Osteocyte (in vitro differentiated cells): Measurements from ENCODE around the gene CCDC91. TPM values are rescaled to one million over a fixed set of nuclear protein-coding genes. Genes with fewer than 3 reads are reported as not detected.

ENCODE experiments used
- DNase-seq: peaks from one replicate; pipeline ENCODE4 v3.0.0; 2021; ENCODE audit warnings: mixed read lengths; ENCODE audit not compliant: unreplicated experiment; ENCODE audit errors: extremely low spot score
- H3K27ac Mint-ChIP-seq: one replicate; pipeline ENCODE4 v1.8.0; 2021; ENCODE audit warnings: mild to moderate bottlenecking, mixed read lengths; ENCODE audit not compliant: unreplicated experiment
- H3K27me3 Mint-ChIP-seq: one replicate; pipeline ENCODE4 v1.8.0; 2021; ENCODE audit warnings: mixed read lengths; ENCODE audit not compliant: unreplicated experiment
- H3K36me3 Mint-ChIP-seq: one replicate; pipeline ENCODE4 v1.8.0; 2021; ENCODE audit warnings: mixed read lengths; ENCODE audit not compliant: unreplicated experiment
- H3K4me1 Mint-ChIP-seq: one replicate; pipeline ENCODE4 v1.8.0; 2021; ENCODE audit warnings: mixed read lengths; ENCODE audit not compliant: unreplicated experiment
- H3K4me3 Mint-ChIP-seq: one replicate; pipeline ENCODE4 v1.8.0; 2021; ENCODE audit warnings: mild to moderate bottlenecking, moderate library complexity, mixed read lengths; ENCODE audit not compliant: unreplicated experiment
- H3K9me3 Mint-ChIP-seq: one replicate; pipeline ENCODE4 v1.8.0; 2021; ENCODE audit warnings: mixed read lengths; ENCODE audit not compliant: unreplicated experiment
- total RNA-seq: library from RNA; stranded (reverse); gene quantifications from 2 replicates; pipeline ENCODE4 v1.2.1, GENCODE V29; 2021
- TF ChIP-seq, protein P1 (sequence below): fragments of 200-600 bp; sonication (generic); IDR thresholded peaks from 2 replicates; pipeline ENCODE4 v1.5.0; 2021; ENCODE audit warnings: antibody characterized with exemption, mild to moderate bottlenecking, moderate library complexity

Gene CCDC91
- total RNA-seq, 1 donor from 2014 or later: 17.5 TPM

DNA sequence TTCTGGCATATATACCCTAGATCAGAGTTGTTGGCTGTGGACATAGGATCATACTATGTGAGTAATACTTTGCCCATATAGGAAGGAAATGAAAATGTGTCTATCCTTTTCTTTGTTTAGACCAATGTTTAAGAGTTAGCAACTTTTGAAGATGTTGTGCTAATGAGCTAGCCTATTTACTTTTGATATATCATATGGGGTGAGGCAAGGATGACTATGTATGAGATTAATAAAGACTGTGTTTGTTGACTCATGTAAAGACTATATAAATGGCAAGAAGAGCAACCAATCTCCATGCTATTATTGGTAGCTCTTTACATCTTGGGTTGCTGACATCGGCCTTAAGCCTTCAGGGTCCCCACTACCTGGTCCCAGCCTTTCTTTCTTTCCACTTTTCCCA, 289.4 kb downstream of the CCDC91 start:
- no peaks in the 10 kb centered on the region for H3K4me1 Mint-ChIP-seq
- TF ChIP-seq, protein P1, sequence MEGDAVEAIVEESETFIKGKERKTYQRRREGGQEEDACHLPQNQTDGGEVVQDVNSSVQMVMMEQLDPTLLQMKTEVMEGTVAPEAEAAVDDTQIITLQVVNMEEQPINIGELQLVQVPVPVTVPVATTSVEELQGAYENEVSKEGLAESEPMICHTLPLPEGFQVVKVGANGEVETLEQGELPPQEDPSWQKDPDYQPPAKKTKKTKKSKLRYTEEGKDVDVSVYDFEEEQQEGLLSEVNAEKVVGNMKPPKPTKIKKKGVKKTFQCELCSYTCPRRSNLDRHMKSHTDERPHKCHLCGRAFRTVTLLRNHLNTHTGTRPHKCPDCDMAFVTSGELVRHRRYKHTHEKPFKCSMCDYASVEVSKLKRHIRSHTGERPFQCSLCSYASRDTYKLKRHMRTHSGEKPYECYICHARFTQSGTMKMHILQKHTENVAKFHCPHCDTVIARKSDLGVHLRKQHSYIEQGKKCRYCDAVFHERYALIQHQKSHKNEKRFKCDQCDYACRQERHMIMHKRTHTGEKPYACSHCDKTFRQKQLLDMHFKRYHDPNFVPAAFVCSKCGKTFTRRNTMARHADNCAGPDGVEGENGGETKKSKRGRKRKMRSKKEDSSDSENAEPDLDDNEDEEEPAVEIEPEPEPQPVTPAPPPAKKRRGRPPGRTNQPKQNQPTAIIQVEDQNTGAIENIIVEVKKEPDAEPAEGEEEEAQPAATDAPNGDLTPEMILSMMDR: no peak
- no peak overlapping the region for H3K27ac Mint-ChIP-seq
- H3K4me3 Mint-ChIP-seq: no peak overlapping the region
- peaks cover 5% of the 10 kb centered on the region for H3K36me3 Mint-ChIP-seq
- no peaks in the 10 kb centered on the region for H3K27me3 Mint-ChIP-seq
- DNase-seq: no peak
- H3K9me3 Mint-ChIP-seq: no peaks in the 10 kb centered on the region

DNA sequence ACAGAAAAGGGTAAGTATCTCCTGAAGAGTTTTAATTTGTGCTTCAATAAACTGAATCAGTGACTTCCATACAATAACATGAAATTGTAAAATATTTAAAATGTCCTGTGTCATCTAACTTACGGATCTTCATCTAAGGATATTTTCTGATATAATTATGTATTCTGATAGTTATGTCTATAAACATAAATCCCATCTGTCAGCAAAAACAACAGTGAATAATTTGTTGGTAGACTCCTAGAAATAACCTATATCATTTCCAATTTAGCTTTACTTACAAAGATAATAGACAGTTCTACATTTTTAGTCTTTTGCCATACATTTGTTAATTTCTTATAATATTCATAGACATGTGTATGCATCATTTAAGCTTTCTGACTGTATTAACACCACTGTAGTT, 293.9 kb downstream of the CCDC91 start:
- DNase-seq: no peak
- TF ChIP-seq, protein P1: no peak
- Mint-ChIP-seq H3K27me3 (no peaks in the 10 kb centered on the region), H3K27ac (no peak overlapping the region), H3K4me3 (no peak overlapping the region), H3K9me3 (no peaks in the 10 kb centered on the region), H3K36me3 (no peaks in the 10 kb centered on the region), H3K4me1 (peaks cover 3% of the 10 kb centered on the region)

DNA sequence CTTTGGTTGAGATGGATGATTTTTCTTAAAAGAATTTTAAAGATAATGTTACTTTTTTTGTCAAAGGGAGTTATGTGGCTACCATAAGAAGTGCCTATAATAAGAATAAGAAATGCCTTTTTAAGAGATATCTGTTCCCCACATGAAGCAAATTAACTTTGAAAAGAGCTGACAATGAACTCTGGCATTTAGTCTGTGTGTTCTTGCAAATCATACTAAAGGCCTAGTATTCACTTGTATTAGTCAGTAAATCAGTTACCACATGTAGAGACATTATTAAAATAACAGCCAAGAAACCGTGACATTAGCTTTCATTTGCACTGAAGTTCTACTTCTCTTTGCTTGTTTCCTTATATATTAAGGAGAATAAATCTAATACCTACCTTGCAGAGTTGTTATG, 296.3 kb downstream of the CCDC91 start:
- no peaks in the 10 kb centered on the region for H3K27me3 Mint-ChIP-seq
- no peak overlapping the region for H3K27ac Mint-ChIP-seq
- peaks cover 2% of the 10 kb centered on the region for H3K36me3 Mint-ChIP-seq
- peaks cover 9% of the 10 kb centered on the region for H3K4me1 Mint-ChIP-seq
- DNase-seq: no peak
- H3K9me3 Mint-ChIP-seq: no peaks in the 10 kb centered on the region
- no peak overlapping the region for H3K4me3 Mint-ChIP-seq
- TF ChIP-seq, protein P1: no peak

DNA sequence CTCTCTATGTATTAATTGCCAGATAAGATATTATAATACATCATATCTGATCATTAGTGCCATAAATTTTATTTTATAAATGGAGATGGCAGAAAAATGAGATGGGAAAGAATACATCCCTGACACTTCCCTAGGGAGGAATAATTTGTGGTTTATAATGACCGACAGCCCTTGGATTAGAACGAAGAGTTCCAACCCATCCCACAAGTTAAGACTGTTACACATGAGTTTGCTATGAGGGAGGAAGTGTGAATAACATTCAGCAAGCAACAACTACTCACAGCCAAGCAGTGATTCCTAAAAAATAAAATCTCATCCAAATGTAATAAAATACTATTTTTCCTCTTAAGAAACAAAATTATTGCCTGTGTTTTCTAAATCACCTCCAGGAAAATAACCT, 299.0 kb downstream of the CCDC91 start:
- Mint-ChIP-seq H3K4me3 (no peak overlapping the region), H3K9me3 (no peaks in the 10 kb centered on the region), H3K27ac (no peak overlapping the region), H3K4me1 (peaks cover 9% of the 10 kb centered on the region), H3K27me3 (no peaks in the 10 kb centered on the region), H3K36me3 (peaks cover 2% of the 10 kb centered on the region)
- TF ChIP-seq, protein P1: no peak
- DNase-seq: no peak

DNA sequence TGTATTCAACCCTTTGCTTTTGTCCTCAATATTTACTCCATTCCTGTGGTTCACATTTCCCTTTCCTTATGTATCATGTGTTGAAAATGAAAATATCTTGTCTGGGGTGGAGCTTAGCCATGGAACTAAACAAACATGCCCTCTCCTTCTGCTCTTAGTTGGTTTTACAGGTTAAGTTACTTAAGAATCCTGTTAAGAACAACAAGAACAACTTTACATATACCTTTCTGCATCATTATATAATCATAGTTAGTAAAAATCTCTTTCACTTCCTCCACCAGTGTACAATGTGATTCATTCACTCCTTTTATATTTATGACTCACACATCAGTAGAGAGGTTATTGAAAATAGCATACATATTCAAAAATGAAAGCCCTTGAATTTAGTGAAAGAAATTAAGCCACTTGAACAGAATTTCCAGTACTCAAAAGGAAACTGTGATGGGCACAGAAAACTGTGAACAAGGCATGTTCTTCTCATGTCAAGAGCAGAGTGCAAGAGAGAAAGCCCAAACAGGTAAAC, 307.7 kb downstream of the CCDC91 start:
- peak overlapping the region; percentile 32 for H3K27ac Mint-ChIP-seq
- H3K9me3 Mint-ChIP-seq: peaks cover 7% of the 10 kb centered on the region

More for the DNA sequence above, 307.7 kb downstream of the CCDC91 start:
- H3K36me3 Mint-ChIP-seq: peaks cover 4% of the 10 kb centered on the region
- DNase-seq: no peak
- TF ChIP-seq, protein P1: no peak
- peaks cover 16% of the 10 kb centered on the region for H3K4me1 Mint-ChIP-seq
- H3K27me3 Mint-ChIP-seq: no peaks in the 10 kb centered on the region
- H3K4me3 Mint-ChIP-seq: no peak overlapping the region
